Nephron progenitor cell (in vitro differentiated cells): ENCODE results near the gene ZFP92.

ENCODE experiments used
- DNase-seq: peaks from one replicate; pipeline ENCODE4 v3.0.0; 2021
- H3K27ac Mint-ChIP-seq: 2 replicates; pipeline ENCODE4 v1.8.0; 2021; ENCODE audit warnings: mild to moderate bottlenecking, moderate library complexity, mixed read lengths
- H3K27me3 Mint-ChIP-seq: 2 replicates; pipeline ENCODE4 v1.8.0; 2021; ENCODE audit warnings: mild to moderate bottlenecking, low read depth, mixed read lengths; ENCODE audit not compliant: poor library complexity
- H3K36me3 Mint-ChIP-seq: 2 replicates; pipeline ENCODE4 v1.8.0; 2021; ENCODE audit warnings: low read depth, mixed read lengths
- H3K4me1 Mint-ChIP-seq: 2 replicates; pipeline ENCODE4 v1.8.0; 2021; ENCODE audit warnings: mixed read lengths
- H3K4me3 Mint-ChIP-seq: 2 replicates; pipeline ENCODE4 v1.8.0; 2021; ENCODE audit warnings: mild to moderate bottlenecking, moderate library complexity, mixed read lengths
- H3K9me3 Mint-ChIP-seq: 2 replicates; pipeline ENCODE4 v1.8.0; 2021; ENCODE audit warnings: mild to moderate bottlenecking, moderate library complexity, mixed read lengths
- TF ChIP-seq, protein P1 (sequence below): fragments of 200-600 bp; sonication (generic); IDR thresholded peaks from 2 replicates; pipeline ENCODE4 v1.5.0; 2021; ENCODE audit warnings: antibody characterized with exemption

The ZFP92 gene

DNA sequence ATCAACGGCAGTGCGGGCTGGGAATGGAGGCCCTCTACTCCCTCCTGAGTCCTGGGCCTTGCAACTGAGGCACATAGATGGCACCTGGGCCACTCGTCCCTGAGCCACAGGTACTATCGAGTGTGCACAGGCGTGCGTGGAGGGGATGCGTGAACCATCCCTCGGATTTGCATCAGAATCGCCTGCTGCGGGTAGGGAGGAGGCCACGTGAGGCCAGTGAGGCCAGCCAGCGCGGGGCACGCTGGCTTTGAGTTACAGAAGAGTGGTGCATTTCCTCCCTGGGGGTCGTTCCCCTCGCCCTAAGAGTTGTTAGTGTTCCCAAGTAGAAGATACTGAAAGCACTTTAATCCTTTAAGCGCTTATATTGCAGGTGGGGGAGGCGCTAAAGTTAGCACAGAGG is 10.6 kb downstream of the ZFP92 start:
- DNase-seq: no peak
- Mint-ChIP-seq H3K27ac (no peak overlapping the region), H3K9me3 (peaks cover 68% of the 10 kb centered on the region), H3K4me3 (no peak overlapping the region), H3K4me1 (peaks cover 16% of the 10 kb centered on the region), H3K36me3 (no peaks in the 10 kb centered on the region), H3K27me3 (peaks cover 7% of the 10 kb centered on the region)
- TF ChIP-seq, protein P1, sequence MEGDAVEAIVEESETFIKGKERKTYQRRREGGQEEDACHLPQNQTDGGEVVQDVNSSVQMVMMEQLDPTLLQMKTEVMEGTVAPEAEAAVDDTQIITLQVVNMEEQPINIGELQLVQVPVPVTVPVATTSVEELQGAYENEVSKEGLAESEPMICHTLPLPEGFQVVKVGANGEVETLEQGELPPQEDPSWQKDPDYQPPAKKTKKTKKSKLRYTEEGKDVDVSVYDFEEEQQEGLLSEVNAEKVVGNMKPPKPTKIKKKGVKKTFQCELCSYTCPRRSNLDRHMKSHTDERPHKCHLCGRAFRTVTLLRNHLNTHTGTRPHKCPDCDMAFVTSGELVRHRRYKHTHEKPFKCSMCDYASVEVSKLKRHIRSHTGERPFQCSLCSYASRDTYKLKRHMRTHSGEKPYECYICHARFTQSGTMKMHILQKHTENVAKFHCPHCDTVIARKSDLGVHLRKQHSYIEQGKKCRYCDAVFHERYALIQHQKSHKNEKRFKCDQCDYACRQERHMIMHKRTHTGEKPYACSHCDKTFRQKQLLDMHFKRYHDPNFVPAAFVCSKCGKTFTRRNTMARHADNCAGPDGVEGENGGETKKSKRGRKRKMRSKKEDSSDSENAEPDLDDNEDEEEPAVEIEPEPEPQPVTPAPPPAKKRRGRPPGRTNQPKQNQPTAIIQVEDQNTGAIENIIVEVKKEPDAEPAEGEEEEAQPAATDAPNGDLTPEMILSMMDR: no peak

DNA sequence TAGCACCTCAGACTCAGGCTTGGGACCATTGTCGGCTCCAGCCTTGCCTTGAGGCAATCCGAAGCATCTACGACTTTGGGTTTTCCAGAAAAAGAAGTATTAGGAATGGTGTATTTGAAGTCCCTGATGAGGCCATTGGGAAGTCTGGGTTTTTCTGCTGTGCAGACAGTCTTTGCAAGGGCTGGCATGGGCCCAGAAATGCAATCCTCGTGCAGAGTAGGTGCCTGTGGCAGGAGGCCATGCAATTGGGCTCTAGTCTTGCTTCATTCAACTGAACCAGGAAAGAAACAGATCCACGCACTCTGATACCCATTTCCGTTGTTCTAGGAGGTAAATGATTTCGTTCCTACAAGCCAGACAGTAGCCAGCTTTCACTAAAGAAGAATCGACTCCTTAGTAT is 12.4 kb downstream of the ZFP92 start:
- H3K9me3 Mint-ChIP-seq: peaks cover 72% of the 10 kb centered on the region
- no peaks in the 10 kb centered on the region for H3K36me3 Mint-ChIP-seq
- H3K27ac Mint-ChIP-seq: no peak overlapping the region
- peaks cover under 1% of the 10 kb centered on the region for H3K4me1 Mint-ChIP-seq
- no peak overlapping the region for H3K4me3 Mint-ChIP-seq
- peaks cover 7% of the 10 kb centered on the region for H3K27me3 Mint-ChIP-seq
- DNase-seq: no peak
- TF ChIP-seq, protein P1: no peak

DNA sequence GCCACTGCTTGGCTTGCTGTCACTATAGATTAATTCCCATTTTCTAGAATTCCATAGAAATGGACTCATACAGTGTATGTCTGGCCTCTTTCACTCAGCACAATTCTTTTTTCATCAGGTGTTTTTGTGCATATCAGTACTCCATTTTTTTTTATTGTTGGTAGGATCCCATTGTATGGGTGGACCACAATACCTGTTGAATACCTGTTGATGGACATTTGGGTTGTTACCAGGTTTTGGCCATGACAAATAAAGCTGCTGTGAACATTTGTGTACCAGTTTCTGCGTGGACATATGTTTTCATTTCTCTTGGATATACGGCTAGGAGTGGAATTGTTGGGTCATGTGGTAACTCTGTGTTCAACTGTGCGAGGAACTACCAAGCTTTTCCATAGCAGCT is 14.9 kb downstream of the ZFP92 start:
- H3K4me3 Mint-ChIP-seq: no peak overlapping the region
- H3K9me3 Mint-ChIP-seq: peaks cover 80% of the 10 kb centered on the region
- no peak for DNase-seq
- no peaks in the 10 kb centered on the region for H3K36me3 Mint-ChIP-seq
- no peaks in the 10 kb centered on the region for H3K4me1 Mint-ChIP-seq
- peaks cover 14% of the 10 kb centered on the region for H3K27me3 Mint-ChIP-seq
- H3K27ac Mint-ChIP-seq: no peak overlapping the region
- TF ChIP-seq, protein P1: no peak

DNA sequence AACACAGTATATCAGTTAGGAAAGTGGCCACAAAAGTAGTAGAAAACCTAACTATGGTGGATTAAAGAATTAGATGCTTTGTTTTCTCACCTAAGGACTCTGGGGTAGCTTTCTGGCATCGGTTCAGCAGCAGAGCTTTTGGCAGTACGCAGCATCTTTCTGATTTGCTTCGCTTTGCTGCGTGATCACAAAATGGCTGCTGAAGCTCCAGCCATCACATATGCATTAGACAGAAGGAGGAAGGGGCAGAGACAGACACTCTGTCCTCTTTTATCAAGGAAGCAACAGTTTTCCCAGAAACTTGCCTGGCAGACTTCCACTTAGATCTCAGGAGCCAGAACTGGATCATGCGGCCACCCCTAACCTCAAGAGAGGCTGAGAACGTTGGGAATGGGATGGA is 19.5 kb downstream of the ZFP92 start:
- H3K9me3 Mint-ChIP-seq: peaks cover 72% of the 10 kb centered on the region
- no peak overlapping the region for H3K4me3 Mint-ChIP-seq
- H3K36me3 Mint-ChIP-seq: no peaks in the 10 kb centered on the region
- no peaks in the 10 kb centered on the region for H3K4me1 Mint-ChIP-seq
- no peak for DNase-seq
- H3K27ac Mint-ChIP-seq: no peak overlapping the region
- peaks cover 15% of the 10 kb centered on the region for H3K27me3 Mint-ChIP-seq
- TF ChIP-seq, protein P1: no peak

DNA sequence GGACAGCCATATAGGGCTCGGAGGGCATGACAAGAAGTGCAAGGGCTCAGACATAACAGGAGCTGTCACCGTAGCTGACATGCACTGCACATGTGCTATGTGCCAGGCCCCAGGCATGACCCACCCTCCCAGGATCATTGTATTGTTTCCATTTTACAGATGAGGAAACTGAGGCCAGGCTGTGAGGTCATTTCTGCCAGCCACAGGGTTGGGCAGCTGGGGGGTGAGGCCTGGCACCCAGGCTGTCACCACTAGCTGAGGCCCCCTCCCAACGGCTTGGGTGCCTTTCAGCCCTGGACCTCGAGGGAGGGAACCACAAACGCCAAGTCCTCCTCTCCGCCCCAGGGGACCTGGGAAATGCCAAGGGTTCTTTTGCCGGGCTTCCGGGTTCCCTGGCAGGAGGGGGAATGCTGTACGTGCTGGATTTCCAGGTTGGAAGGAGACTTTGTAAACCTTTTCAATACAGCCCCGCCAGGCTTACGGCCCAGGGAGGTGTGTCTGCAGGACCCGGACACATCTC is 21.9 kb downstream of the ZFP92 start:
- TF ChIP-seq, protein P1: no peak
- Mint-ChIP-seq H3K4me3 (no peak overlapping the region), H3K9me3 (peaks cover 72% of the 10 kb centered on the region), H3K27ac (no peak overlapping the region), H3K4me1 (no peaks in the 10 kb centered on the region), H3K27me3 (peaks cover 18% of the 10 kb centered on the region), H3K36me3 (no peaks in the 10 kb centered on the region)
- DNase-seq: no peak

DNA sequence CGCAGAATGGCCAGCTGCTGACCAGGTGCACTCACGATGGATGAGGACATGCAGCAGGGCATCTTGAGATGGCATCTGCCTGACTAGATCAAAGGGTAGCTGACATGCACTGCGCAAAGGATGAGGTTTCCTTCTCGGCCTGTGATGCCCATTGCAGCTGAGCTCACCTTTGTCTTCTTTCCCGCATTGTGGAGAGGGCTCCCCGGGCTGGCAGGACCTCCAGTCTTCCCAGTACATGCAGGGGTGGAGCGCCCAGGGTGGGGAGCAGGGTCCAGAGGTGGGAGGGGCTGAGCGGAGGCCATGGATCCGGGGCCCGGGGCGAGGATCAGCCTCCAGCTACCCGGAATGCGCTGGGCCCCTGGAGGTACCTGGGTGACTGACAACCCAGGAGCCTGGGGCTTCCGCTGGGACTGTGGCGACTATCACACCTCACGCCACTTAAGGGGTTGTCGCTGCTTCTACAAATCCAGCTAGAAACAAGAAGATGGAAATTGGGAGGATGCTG is 22.6 kb downstream of the ZFP92 start:
- no peaks in the 10 kb centered on the region for H3K36me3 Mint-ChIP-seq
- DNase-seq: no peak
- H3K9me3 Mint-ChIP-seq: peaks cover 72% of the 10 kb centered on the region
- peaks cover 18% of the 10 kb centered on the region for H3K27me3 Mint-ChIP-seq
- no peaks in the 10 kb centered on the region for H3K4me1 Mint-ChIP-seq
- H3K4me3 Mint-ChIP-seq: no peak overlapping the region
- TF ChIP-seq, protein P1: no peak
- H3K27ac Mint-ChIP-seq: no peak overlapping the region
